COLO668 (cell line): Measurements from ENCODE around the gene ATM.
"Not testable (repeated sequence)": the region's sequence is repeated elsewhere in the genome, so short reads cannot be mapped to it uniquely, and the experiment has no call there.

Source experiments
- DNase-seq: peaks from one replicate; lab custom pipeline; 2025; ENCODE audit not compliant: unreplicated experiment; lab: John Stamatoyannopoulos, UW

The ATM gene

GRCh38 chr11:108278546-108278945 is 55.7 kb downstream of the ATM start:
- no peak for DNase-seq

DNA sequence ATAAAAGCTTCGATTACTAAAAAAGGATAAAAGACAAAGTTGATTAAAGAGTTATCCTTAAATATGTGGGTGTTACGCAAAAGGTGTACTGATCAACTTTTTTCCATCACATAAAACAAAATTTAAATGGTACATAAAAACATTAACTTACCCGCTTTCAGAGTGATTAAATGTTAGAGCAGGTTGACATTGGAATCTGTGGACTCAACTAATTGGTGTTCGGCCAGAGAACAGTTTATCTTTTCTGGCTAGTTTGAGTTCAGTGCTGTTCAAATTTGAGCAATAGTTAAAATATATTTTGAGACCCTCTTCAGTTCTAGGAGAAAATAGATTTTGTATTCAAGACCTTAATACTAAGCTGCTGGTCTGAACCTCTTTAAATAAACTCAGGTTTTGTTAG is 56.1 kb downstream of the ATM start:
- DNase-seq, result no peak

- no peak for DNase-seq
Observed at GRCh38 chr11:108286370-108286769, 63.5 kb downstream of the ATM start.

DNA sequence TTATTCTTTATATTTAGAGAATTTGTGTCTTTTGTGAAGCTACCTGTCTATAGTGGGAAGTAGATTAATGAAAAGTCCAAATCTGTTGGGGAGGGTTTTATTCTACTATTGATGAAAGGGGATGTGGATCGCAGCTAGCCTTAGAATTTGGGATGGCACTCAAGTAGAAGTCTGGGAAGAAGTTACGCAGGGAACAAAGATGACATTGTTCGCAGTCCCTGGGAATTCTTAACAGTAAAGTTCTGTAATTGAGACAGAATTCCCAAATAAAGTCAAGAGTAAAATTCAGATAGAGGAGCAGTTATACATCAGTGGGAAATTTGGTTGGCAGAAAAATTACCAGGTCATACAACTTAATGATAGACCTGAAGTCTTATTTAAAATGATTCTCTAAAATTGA is 64.1 kb downstream of the ATM start:
- DNase-seq, result no peak

GRCh38 chr11:108289066-108289465 is 66.2 kb downstream of the ATM start:
- not testable (repeated sequence) for DNase-seq

GRCh38 chr11:108289699-108290098 is 66.8 kb downstream of the ATM start:
- no peak for DNase-seq

- DNase-seq, result no peak
Observed at GRCh38 chr11:108293229-108293628, 70.4 kb downstream of the ATM start.

DNA sequence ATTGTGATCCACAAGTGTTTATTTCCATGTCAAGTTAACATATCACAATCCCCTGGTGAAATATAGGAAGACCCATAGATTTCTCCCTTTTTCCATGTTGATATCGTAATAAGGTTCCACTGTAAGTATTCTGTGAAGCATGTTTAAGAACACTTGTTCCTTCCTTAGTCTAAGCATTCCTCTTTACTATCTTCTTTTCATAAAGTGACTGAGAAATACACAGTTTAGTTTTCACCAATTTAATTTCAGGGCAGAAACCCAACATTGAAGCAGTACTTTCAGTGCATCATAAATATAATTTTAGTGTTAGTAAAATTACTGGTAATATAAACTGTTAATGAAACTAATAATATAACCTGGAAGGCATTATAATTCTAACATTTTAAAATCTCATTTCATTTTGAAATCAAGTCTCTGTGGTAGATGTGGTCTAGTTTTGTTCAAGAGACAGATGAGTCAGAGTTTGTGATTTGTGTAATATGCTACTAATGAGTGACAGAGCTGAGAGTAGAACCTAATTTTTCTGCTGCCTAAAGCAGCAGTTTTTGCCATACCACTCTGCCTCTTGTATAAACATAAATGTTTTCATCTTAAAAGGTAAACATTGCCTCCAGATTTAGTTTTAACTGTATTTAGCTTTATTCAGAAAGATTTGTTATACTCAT is 79.4 kb downstream of the ATM start:
- no peak for DNase-seq

- no peak for DNase-seq
Observed at GRCh38 chr11:108307751-108308150, 84.9 kb downstream of the ATM start.

DNA sequence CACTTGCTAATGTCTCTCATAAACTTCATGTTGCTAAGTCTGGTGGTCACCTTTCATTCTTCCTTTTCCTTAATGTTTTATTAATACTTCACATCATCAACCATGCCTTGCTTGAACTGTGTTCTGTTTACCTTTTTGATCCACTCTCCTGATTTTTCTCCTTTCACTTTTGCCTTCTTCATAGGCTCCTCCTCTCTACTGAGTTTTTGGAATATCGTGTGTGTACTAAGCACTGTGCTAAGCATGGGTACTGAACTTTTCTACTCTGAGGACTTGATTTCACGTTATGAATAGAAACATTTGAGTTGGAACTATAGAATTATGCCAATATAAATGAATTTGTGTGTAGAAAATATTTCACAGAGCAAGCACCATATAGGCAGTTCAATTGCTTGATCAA is 90.6 kb downstream of the ATM start:
- no peak for DNase-seq

DNA sequence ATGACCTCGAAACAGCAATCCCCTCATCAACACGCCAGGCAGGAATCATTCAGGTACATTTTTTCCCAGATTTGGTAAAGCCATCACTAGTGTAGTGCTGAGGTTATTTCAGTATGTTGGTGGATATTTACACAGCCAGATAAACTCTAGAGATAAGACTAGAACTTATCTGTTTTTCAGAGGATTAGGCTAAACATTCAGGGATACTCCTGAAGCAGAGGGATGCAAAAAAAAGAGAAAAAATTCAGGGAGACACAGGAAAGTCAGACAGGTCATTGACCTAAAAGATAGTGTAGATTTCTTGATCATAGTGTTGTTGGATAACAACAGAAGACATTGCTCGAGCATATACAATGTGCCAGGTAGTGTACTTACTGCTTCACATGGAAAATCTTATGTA is 93.2 kb downstream of the ATM start:
- DNase-seq, result no peak

DNA sequence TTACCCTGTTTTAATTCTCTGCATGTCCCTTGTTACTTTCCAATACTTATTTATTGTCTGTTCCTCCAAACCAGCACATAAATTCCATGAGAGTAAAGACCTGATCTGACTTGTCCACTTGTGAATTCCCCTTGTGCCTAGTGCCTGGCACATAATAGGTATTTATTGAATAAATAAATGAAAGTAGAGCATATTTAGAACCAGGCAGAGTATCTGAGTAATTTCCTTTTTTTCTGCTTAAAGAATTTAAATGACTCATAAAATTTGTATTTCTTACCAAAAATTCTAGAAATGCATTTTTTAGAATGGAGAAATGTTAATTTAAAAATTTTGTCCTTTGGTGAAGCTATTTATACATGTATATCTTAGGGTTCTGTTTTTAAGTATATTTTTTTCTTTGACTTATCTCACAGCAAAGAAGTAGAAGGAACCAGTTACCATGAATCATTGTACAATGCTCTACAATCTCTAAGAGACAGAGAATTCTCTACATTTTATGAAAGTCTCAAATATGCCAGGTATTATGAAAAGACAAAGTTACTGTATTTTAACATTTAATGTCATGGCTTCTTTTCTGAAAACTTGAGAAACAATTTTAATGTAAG is 96.8 kb downstream of the ATM start:
- no peak for DNase-seq

DNA sequence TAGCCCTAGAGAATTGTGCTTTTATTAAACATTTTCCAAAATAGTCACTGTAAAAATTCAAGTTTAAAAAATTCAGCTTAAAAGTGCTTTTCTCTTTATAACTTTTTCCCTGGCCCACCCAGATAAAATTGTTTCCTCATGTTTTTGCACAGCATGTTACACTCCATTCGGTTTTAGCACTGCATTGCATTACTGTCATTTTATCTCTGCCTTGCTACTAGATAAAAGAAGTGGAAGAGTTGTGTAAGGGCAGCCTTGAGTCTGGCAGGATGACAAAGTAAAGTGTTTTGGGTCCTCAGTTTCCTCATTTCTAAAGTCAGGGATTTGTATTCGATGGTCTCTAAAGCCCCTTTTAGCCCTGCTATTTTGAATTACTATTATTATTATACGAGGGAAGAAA is 99.8 kb downstream of the ATM start:
- DNase-seq, result no peak

- no peak for DNase-seq
Observed at GRCh38 chr11:108324587-108324986, 101.7 kb downstream of the ATM start.

DNA sequence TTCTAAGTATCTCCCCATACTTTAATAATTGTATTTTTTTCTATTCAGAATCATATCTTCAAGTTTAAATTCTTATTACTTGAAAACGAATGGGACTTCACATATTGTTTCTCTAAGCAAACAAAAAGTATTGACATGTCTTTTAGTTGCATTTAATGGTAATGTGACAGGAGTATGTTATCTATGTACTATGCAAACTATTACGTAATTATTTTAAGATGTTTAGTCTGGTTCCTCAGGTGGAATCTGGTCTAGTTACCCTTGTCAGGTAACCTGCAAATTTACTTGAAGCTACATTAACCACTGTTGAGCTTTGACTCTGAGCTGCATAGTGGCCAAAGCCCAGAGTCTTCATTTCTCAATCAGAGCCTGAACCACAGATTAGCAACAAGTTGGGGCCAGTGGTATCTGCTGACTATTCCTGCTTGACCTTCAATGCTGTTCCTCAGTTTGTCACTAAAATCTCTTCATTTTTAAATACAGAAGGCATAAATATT is 110.6 kb downstream of the ATM start:
- DNase-seq, result no peak

GRCh38 chr11:108338750-108339149 is 115.9 kb downstream of the ATM start:
- DNase-seq, result no peak

DNA sequence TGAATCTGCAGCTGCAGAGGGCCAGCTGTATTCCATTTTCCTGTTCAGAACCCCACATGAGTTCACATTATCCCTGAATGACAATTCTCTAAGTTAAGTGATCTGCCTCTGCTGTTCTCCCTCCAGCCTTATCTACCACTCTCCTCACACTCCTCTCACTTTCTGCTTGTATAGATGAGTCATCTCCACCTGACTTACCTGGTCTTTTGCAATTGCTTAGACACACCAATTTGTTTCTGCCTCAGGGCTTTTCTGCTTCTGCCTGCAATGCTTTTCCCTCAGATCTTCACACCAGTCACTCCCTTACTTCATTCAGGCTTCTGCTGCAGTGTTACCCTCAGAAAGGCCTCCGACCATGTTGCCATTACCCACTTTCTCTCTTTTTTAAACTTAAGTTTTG is 118.1 kb downstream of the ATM start:
- peak; percentile 10 for DNase-seq

GRCh38 chr11:108341654-108342053 is 118.8 kb downstream of the ATM start:
- no peak for DNase-seq

DNA sequence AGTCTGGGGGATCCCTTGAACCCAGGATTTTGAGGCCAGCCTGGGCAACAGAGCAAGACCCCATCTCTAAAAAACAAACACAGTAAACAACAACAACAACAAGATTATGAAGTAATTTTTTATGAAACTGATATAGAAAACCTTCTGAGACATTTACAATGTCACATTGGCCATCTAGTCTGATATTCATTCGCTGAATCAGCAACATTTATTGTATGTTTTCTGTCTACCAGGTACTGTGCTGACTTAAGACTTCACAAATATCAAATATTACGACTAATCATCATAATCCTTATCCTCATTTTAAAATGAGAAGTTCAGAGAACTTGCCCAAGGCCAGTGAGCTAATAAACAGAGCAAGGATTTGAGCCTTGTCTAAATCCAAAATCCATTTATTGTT is 120.8 kb downstream of the ATM start:
- no peak for DNase-seq

DNA sequence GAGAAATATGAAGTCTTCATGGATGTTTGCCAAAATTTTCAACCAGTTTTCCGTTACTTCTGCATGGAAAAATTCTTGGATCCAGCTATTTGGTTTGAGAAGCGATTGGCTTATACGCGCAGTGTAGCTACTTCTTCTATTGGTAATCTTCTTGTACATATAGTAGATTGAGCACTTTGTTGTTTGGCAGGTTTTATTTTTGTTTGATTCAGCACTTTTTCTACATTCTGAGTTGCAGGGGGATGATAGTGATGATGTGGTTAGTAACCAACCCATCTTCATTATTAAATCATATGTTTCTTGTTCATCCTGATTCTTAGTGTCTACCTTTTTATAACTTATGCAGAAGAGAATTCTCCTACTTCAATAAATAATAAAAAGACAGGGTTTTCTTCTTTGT is 122.9 kb downstream of the ATM start:
- DNase-seq, result no peak

DNA sequence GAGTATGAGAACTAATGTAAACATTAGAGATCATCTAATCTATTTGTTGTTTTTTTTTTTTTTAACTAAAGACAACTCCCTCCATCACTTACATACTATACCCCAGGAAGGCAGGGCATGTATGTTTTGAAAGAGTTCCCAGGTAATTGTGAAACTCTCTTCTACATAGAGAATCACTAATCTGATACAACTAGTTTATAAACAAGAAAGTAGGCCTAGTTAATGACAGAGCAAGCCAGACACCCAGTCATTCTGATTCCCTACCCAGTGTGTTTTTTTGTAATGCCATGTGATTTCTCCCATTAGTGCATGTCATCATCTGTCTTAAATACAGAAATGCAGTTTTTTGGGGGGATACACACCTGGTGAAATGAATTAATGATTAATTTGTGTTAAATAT is 123.6 kb downstream of the ATM start:
- DNase-seq, result no peak

DNA sequence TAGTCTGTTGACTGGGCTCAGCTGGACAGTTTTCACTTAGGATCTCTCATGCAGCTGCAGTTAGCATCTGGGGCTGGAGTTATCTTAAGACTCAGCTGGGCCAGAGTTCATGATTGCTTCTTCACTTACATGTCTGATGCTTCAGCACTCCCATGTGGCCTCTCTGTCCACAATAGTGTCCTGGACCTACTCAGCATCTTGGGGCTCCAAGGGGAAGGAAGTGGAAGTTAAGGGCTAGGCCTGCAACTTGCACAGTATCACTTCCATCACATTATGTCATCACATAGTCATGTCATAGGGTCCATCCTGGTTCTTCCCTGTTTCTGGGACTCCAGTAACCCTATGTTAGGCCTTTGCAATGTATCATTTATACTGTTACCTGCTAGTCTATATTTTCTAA is 128.6 kb downstream of the ATM start:
- no peak for DNase-seq

DNA sequence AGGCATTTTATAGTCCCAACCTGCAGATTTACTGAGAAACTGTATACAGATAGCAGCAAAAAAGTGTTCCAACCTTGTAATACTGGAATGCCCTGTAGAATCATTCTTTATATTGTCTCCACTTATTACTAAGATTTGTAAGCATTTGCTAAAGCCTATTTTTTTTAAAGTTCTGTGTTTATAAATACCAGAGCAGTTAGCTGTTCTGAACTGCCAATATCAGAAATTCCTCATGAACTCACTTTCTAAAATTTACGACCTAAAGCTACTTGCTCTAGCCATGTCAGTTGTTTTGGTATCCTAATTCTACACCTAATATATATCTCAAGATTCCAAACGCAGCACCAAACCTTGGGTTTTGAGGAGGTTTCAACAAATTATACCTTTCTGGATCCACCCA is 141.3 kb downstream of the ATM start:
- no peak for DNase-seq
